AG04449 (cell line): Measurements from ENCODE around the gene VSX1.

Experiments used
- CTCF ChIA-PET: fragments of 350-600 bp; formaldehyde crosslinking; extraction: SDS; loops from one replicate; lab custom pipeline; 2021; ENCODE audit warnings: antibody characterized with exemption; lab: Yijun Ruan, JAX
- POLR2A ChIA-PET: fragments of 400-600, 350-600 bp; formaldehyde crosslinking; extraction: SDS; loops from one replicate; lab custom pipeline; 2020; ENCODE audit warnings: antibody characterized with exemption, inconsistent platforms; lab: Yijun Ruan, JAX
- DNase-seq: peaks from one replicate; pipeline ENCODE4 v3.0.0-alpha.2; 2010; ENCODE audit warnings: low read depth, low spot score
- H3K4me3 ChIP-seq: 2 replicates; pipeline ENCODE4 v1.5.1; 2011; ENCODE audit warnings: low read depth, mild to moderate bottlenecking, control low read depth, low read length
- CTCF ChIP-seq: IDR thresholded peaks from one replicate; pipeline ENCODE4 v1.5.1; 2011; ENCODE audit warnings: mild to moderate bottlenecking, moderate library complexity, low read length, control low read depth, inconsistent platforms; ENCODE audit not compliant: insufficient read depth; ENCODE audit errors: missing control alignments

The VSX1 gene

GRCh38 chr20:25089662-25090061 is 7.7 kb upstream of the VSX1 start:
- ChIA-PET POLR2A (no interaction called here), CTCF (interaction anchor here (0.9 kb wide), 1 partner anchor 9 kb away, joined by 3 read pairs; no protein-coding TSS in a partner anchor)
- no peak overlapping the region for H3K4me3 ChIP-seq
- DNase-seq: no peak
- TF ChIP-seq CTCF: no peak

DNA sequence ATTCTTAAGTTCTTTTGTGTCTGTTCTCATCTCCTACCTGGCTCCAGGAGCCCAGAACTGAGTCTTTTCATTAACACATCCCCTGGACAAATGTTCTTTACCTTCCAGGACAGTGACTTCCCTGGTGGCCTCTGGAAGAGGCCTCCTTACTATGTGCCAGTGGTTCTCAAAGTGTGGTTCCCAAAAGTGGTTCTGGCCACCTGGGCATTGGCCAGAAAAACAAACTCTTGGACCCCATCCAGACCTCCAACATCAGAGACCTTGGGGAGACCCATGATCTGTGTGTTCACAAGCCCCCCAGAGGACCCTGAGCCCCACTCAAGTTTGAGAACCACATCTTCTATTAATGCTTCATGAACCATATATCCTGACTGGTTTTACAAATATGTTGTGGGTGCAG is 7.2 kb upstream of the VSX1 start:
- no peak for DNase-seq
- POLR2A ChIA-PET: no interaction called here
- CTCF ChIA-PET: no interaction called here
- TF ChIP-seq CTCF: no peak
- no peak overlapping the region for H3K4me3 ChIP-seq

DNA sequence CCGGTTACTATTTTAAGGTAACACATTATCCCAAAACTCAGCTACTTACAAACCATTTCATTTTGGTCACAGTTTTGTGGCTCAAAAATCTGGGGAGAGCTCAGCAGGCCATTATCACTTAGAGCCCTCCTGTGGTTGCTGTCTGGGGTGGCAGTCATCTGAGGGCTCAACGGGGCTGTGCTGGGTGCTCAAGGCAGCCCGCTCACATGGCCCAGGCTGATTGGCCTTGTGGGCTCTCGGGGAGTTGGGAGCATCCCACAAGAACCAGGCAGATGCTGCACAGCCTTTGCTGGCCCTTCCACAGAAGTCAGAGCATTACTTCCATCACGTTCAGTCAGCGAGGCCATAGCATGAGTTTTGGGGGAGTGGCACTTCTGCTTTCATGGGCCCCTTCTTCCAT is 6.3 kb upstream of the VSX1 start:
- ChIA-PET CTCF (no interaction called here), POLR2A (no interaction called here)
- no peak for TF ChIP-seq CTCF
- no peak overlapping the region for H3K4me3 ChIP-seq
- no peak for DNase-seq

- CTCF ChIA-PET: no interaction called here
- POLR2A ChIA-PET: no interaction called here
- no peak for DNase-seq
- no peak overlapping the region for H3K4me3 ChIP-seq
- TF ChIP-seq CTCF: no peak
Observed at GRCh38 chr20:25087186-25087929, 5.4 kb upstream of the VSX1 start.

GRCh38 chr20:25085756-25086495 is 4.0 kb upstream of the VSX1 start:
- no peak for DNase-seq
- no peak overlapping the region for H3K4me3 ChIP-seq
- POLR2A ChIA-PET: no interaction called here
- CTCF ChIA-PET: interaction anchor here (1.4 kb wide), 2 partner anchors 93 to 313 kb away, joined by 3 to 5 read pairs; no protein-coding TSS in a partner anchor
- no peak for TF ChIP-seq CTCF

DNA sequence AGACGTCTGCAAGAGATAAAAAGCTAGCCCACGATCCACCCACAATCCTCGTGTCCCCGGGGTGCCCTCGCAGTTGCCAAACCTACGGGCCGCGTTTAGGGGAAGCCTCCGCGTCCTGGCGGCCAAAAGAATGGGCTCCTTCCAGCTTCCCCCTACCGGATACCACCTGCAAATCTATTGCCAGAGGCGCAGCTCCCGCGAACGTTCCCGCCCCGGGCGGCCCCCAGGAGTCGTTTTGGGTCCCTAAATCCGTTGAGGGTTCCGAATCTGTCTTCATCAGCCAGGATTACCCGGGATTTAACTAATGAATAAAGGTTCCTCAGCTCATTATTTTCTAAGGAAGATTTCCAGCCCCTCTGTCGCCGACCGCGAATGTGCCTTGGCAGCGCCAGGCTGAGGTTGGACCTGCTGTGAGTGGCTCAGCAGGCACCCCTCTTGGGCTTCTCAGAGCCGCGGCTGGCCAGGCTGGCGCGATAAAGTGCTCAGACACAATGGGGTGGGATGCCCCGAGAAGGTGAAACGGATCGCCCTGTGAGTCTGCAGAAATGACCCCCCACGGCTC is 2.8 kb upstream of the VSX1 start:
- no peak overlapping the region for H3K4me3 ChIP-seq
- CTCF ChIA-PET: interaction anchor here (0.8 to 2.0 kb wide), 4 partner anchors 91 to 314 kb away, joined by 3 to 7 read pairs (median 3); no protein-coding TSS in a partner anchor
- no peak for DNase-seq

More for the DNA sequence above, 2.8 kb upstream of the VSX1 start:
- no peak for TF ChIP-seq CTCF
- POLR2A ChIA-PET: interaction anchor here (0.5 kb wide), 1 partner anchor 27 kb away, joined by 3 read pairs; the partner anchor contains the start of gene ACSS1
